Measurements from ENCODE around the gene ADAM11. TPM values are rescaled to one million over a fixed set of nuclear protein-coding genes. Genes with fewer than 3 reads are reported as not detected.
"Not testable (repeated sequence)": the region's sequence is repeated elsewhere in the genome, so short reads cannot be mapped to it uniquely, and the experiment has no call there.

The ADAM11 gene
- total RNA-seq, 4 donors from 2014 or later: 1.5 to 2.5 (median 2.3) TPM; not detected in 1

DNA sequence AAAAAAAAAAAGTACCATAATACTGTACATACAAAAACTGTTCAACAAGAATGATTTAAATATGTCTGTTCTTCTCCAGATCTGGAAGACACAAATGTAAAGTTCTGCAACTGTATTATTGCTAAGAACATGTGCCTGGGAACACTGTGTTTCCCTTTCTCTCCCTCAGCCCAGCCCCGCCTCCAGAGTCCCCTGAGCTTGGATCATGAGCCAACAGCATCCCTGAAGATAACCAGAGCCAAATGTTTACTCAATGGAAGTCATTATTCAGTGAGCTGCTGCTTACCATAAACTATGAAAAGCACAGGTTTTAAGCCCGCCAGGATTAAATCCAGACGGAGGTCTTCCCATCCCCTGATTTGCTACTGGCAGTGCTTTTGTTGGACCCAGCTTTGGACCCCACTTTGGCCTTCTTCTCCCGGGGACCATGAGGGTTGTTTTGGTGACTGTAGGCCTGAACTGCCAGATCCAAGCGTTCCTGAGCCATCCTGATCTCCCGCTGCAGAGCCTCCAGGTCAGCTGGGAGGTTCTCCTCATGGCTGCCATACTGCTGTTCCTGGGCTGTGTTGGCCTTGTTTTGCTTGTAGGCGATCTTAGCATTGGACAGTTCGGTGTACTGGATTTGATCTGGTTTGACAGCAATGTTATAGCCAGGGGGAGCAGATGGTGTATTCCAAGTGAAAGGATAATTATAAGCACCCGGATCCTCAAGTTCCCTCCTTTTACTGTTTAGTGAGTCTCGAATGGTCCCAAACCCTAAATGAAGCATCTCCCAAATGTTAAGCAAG, 45.7 kb downstream of the ADAM11 start:
- no peak for TF ChIP-seq POLR2A (IDR thresholded peaks at IDR 0.05)
- TF ChIP-seq, protein P1, sequence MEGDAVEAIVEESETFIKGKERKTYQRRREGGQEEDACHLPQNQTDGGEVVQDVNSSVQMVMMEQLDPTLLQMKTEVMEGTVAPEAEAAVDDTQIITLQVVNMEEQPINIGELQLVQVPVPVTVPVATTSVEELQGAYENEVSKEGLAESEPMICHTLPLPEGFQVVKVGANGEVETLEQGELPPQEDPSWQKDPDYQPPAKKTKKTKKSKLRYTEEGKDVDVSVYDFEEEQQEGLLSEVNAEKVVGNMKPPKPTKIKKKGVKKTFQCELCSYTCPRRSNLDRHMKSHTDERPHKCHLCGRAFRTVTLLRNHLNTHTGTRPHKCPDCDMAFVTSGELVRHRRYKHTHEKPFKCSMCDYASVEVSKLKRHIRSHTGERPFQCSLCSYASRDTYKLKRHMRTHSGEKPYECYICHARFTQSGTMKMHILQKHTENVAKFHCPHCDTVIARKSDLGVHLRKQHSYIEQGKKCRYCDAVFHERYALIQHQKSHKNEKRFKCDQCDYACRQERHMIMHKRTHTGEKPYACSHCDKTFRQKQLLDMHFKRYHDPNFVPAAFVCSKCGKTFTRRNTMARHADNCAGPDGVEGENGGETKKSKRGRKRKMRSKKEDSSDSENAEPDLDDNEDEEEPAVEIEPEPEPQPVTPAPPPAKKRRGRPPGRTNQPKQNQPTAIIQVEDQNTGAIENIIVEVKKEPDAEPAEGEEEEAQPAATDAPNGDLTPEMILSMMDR (IDR thresholded peaks at IDR 0.05): no peak

DNA sequence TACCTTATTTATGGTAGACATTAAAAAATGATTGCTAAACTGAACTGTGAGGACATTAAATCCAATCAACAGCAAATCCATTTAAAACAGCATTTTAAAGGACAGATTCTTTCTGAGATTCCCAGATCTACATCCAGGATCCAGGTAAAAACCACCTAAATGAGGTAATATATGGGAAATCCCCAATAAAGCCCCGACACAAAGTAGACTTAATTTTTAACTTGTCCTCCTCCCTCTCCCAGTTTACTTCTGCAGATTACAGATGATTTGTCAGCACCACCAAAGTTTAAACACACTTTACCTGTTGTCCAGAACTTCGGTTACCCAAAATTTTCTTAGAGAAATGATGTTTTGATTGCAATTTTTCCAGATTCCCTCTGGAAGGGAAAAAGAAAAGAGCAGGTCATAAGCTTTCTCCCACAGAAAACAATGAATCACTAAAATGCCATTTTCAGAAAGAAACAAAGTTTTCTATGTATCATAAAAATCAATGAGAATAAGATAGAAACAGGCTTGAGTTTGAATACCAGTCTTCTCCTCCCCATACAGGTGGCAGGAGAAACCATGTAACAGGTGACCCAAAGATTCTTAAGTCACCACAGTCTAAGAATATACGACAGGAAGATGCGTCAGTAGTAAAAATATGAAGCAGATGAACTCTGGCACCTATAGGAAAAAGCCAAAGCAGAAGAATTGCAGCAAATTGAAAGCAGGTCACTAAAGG, 48.5 kb downstream of the ADAM11 start:
- H3K4me3 ChIP-seq (ENCODE audit: low read depth, poor library complexity, severe bottlenecking): no peak overlapping the region
- 78 to 80% methylated on average over 4 of the region's 4 CpGs for WGBS, 2 donors
- DNase-seq (ENCODE audit: low spot score in 2 of 2): no peak
- intact Hi-C loops (cut with DNase I; ENCODE audit: low total_unique reads): no loop called here
- TF ChIP-seq, protein P1 (IDR thresholded peaks at IDR 0.05): no peak
- no peak for TF ChIP-seq POLR2A (IDR thresholded peaks at IDR 0.05)

More for the DNA sequence above, 45.7 kb downstream of the ADAM11 start:
- intact Hi-C loops (cut with DNase I; ENCODE audit: low total_unique reads): no loop called here
- peak in 1 of 2 donors; percentile 54 for DNase-seq (ENCODE audit: low spot score in 2 of 2)
- 86 to 92% methylated on average over 10 of the region's 10 CpGs for WGBS, 2 donors
- H3K4me3 ChIP-seq (ENCODE audit: low read depth, poor library complexity, severe bottlenecking): no peak overlapping the region

DNA sequence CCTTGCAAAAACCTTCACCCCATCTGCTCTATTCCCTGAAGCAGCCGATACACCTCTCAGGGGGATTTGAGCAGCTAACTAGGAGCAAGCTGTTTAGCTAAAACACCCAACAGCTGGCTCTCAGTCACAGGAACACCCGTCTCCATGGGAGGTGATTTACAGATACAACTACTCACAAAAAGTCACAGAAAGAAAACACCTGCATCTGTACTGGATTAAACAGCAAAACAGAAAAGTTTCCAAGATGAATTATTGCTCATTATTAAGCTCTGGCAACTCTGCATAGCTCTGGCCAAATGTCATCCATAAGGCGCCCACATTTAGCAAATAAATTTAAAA, 49.0 kb downstream of the ADAM11 start:
- no peak overlapping the region for H3K4me3 ChIP-seq (ENCODE audit: low read depth, poor library complexity, severe bottlenecking)
- intact Hi-C loops (cut with DNase I; ENCODE audit: low total_unique reads): no loop called here
- WGBS, 2 donors: 69 to 70% methylated on average over 3 of the region's 3 CpGs
- no peak for TF ChIP-seq POLR2A (IDR thresholded peaks at IDR 0.05)
- TF ChIP-seq, protein P1 (IDR thresholded peaks at IDR 0.05): no peak
- DNase-seq (ENCODE audit: low spot score in 2 of 2): no peak

DNA sequence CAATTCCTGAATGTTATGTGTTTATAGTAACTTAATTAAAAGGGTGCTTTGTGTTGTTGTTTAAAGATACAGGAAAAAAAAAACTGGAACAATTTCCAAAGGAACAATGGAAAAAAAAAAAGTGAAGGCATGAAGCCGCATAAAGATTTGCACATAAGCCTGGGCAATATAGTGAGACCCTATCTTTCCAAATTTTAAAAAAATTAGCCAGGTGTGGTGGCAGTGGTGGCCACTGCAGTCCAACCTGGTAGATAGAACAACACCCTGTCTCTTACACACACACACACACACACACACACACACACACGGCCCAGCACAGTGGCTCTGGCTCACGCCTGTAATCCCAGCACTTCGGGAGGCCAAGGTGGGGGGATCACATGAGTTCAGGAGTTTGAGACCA, 49.4 kb downstream of the ADAM11 start:
- TF ChIP-seq, protein P1 (IDR thresholded peaks at IDR 0.05): no peak
- TF ChIP-seq POLR2A (IDR thresholded peaks at IDR 0.05): no peak
- 86 to 89% methylated on average over 3 to 4 of the region's 4 CpGs for WGBS, 2 donors
- intact Hi-C loops (cut with DNase I; ENCODE audit: low total_unique reads): no loop called here
- H3K4me3 ChIP-seq (ENCODE audit: low read depth, poor library complexity, severe bottlenecking): no peak overlapping the region
- peak in 1 of 2 donors; percentile 54 for DNase-seq (ENCODE audit: low spot score in 2 of 2)

DNA sequence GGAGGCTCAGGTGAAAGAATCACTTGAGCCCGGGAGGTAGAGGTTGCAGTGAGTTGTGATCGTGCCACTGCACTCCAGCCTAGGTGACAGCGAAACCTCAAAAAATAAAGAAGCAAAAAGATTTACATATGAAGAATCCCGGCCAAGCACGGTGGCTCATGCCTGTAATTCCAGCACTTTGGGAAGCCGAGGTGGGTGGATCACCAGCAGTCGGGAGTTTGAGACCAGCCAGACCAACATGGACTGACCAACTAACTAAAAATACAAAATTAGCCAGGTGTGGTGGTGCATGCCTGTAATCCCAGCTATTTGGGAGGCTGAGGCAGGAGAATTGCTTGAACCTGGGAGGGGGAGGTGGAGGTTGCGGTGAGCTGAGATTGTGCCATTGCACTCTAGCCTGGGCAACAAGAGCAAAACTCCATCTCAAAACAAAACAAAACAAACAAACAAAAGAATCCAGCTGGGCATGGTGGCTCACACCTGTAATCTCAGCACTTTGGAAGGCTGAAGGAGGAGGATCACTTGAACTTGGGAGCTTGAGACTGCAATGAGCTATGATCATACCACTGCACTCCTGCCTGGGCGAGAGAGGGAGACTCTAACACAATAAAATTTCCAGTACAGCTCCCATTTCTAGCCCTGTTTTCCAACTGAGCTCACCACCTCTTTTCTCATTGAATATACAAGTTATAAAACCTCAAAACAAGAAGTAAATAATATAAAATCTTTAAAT, 50.0 kb downstream of the ADAM11 start:
- H3K4me3 ChIP-seq (ENCODE audit: low read depth, poor library complexity, severe bottlenecking); intact Hi-C loops (cut with DNase I; ENCODE audit: low total_unique reads): not testable (repeated sequence)
- peak in 1 of 2 donors; percentile 42 for DNase-seq (ENCODE audit: low spot score in 2 of 2)
- WGBS, 2 donors: 94 to 97% methylated on average over 9 of the region's 9 CpGs

DNA sequence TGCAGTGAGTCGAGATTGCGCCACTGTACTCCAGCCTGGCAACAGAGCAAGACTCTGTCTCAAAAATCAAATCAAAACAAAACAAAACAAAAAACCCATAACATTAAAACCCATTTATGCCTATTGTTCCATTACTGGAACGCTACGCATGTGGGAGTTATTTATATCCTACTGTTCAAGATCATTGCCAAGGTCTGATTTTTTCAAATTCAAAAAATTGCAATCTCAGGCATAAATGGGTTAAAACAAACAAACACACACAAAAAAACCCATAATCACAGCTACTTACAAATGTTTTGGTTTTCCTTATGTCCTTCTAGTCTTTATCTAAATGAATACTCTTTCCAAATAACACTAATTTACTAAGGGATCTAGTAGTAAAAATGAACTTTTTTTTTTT, 53.5 kb downstream of the ADAM11 start:
- H3K4me3 ChIP-seq (ENCODE audit: low read depth, poor library complexity, severe bottlenecking): no peak overlapping the region
- 73 to 76% methylated on average over 4 of the region's 4 CpGs for WGBS, 2 donors
- no peak for DNase-seq (ENCODE audit: low spot score in 2 of 2)
- TF ChIP-seq, protein P1 (IDR thresholded peaks at IDR 0.05): no peak
- TF ChIP-seq POLR2A (IDR thresholded peaks at IDR 0.05): no peak
- intact Hi-C loops (cut with DNase I; ENCODE audit: low total_unique reads): no loop called here

DNA sequence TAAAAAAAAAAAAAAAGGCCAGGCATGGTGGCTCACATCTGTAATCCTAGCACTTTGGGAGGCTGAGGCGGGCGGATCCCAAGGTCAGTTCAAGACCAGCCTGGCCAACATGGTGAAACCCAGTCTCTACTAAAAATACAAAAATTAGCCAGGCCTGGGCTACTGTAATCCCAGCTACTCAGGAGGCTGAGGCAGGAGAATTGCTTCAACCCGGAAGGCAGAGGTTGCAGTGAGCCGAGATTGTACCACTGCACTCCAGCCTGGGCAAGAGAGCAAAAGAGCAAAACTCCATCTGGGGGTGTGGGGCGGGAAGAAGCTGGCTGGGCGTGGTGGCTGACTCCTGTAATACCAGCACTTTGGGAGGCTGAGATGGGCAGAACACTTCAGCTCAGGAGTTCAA, 59.7 kb downstream of the ADAM11 start:
- 79 to 93% methylated on average over 6 of the region's 6 CpGs for WGBS, 2 donors
- intact Hi-C loops (cut with DNase I; ENCODE audit: low total_unique reads): not testable (repeated sequence)

More for the DNA sequence above, 59.7 kb downstream of the ADAM11 start:
- peak in 1 of 2 donors; percentile 52 for DNase-seq (ENCODE audit: low spot score in 2 of 2)
- not testable (repeated sequence) for H3K4me3 ChIP-seq (ENCODE audit: low read depth, poor library complexity, severe bottlenecking)
